OCI-LY7 (cell line): ENCODE results near the gene MCTP2. TPM values are rescaled to one million over a fixed set of nuclear protein-coding genes. Genes with fewer than 3 reads are reported as not detected.
A peak's percentile ranks its signal among the peaks of the same experiment; 100 is the strongest.

ENCODE experiments used
- BruUV-seq: library from RNA; stranded (reverse); fragments of 400-500 nt; replicated peaks from 2 replicates; lab custom pipeline; 2021; lab: Mats Ljungman, UMichigan
- CTCF ChIA-PET: fragments of 300-600 bp; sonication (Branson Sonifier 250); formaldehyde crosslinking; loops from one replicate; lab custom pipeline; 2022; ENCODE audit warnings: antibody characterized with exemption; ENCODE audit not compliant: unreplicated experiment; lab: Charles Lee
- POLR2A ChIA-PET: fragments of 300-600 bp; sonication (Branson Sonifier 250); formaldehyde crosslinking; loops from one replicate; lab custom pipeline; 2022; ENCODE audit warnings: antibody characterized with exemption; lab: Charles Lee
- DNase-seq: peaks from one replicate; pipeline ENCODE4 v3.0.0-alpha.2; 2015; ENCODE audit warnings: low spot score
- H2AFZ ChIP-seq: fragments of 200-600 bp; sonication (generic), shearing (Covaris generic); 2 replicates; pipeline ENCODE4 v1.6.1; 2014; ENCODE audit warnings: mild to moderate bottlenecking, antibody characterized with exemption, low read length, moderate library complexity
- H3K27ac ChIP-seq: fragments of 200-600 bp; sonication (generic); 2 replicates; pipeline ENCODE4 v1.5.1; 2014; ENCODE audit warnings: mixed run types, low read depth, mild to moderate bottlenecking, moderate library complexity, low read length, inconsistent platforms; ENCODE audit not compliant: poor library complexity, severe bottlenecking
- H3K36me3 ChIP-seq: fragments of 200-600 bp; sonication (generic); 2 replicates; pipeline ENCODE4 v1.6.1; 2014; ENCODE audit warnings: mild to moderate bottlenecking, antibody characterized with exemption, low read length, moderate library complexity, mixed read lengths; ENCODE audit not compliant: insufficient read depth
- H3K4me1 ChIP-seq: fragments of 200-600 bp; sonication (generic); 2 replicates; pipeline ENCODE4 v1.5.1; 2014; ENCODE audit warnings: mild to moderate bottlenecking, low read length; ENCODE audit not compliant: insufficient read depth, poor library complexity, severe bottlenecking
- H3K4me2 ChIP-seq: fragments of 200-600 bp; sonication (generic); 2 replicates; pipeline ENCODE4 v1.6.1; 2014; ENCODE audit warnings: mild to moderate bottlenecking, low read length
- H3K4me3 ChIP-seq: fragments of 200-600 bp; sonication (generic); 2 replicates; pipeline ENCODE4 v1.5.1; 2014; ENCODE audit warnings: mild to moderate bottlenecking, low read depth, low read length; ENCODE audit not compliant: poor library complexity, severe bottlenecking
- H3K79me2 ChIP-seq: fragments of 200-600 bp; sonication (generic); 2 replicates; pipeline ENCODE4 v1.6.1; 2016; ENCODE audit warnings: low read depth, mild to moderate bottlenecking, low read length, moderate library complexity, mixed read lengths; ENCODE audit not compliant: insufficient read depth
- H3K9me2 ChIP-seq: fragments of 200-600 bp; sonication (generic); 2 replicates; pipeline ENCODE4 v1.6.1; 2016; ENCODE audit warnings: mild to moderate bottlenecking, low read length, mixed read lengths; ENCODE audit not compliant: insufficient read depth
- H3K9me3 ChIP-seq: fragments of 200-600 bp; sonication (generic); 2 replicates; pipeline ENCODE4 v1.6.1; 2014; ENCODE audit warnings: mild to moderate bottlenecking, mixed run types, low read length, mixed read lengths
- H4K20me1 ChIP-seq: fragments of 200-600 bp; sonication (generic); 2 replicates; pipeline ENCODE4 v1.6.1; 2014; ENCODE audit warnings: mild to moderate bottlenecking, antibody characterized with exemption, low read length, moderate library complexity, mixed read lengths; ENCODE audit not compliant: insufficient read depth
- EZH2phosphoT487 ChIP-seq: fragments of 200-600 bp; sonication (generic); IDR thresholded peaks from 2 replicates; pipeline ENCODE4 v1.6.1; 2018; ENCODE audit warnings: low read depth, borderline replicate concordance, mild to moderate bottlenecking, mixed run types, antibody characterized with exemption, low read length, moderate library complexity, mixed read lengths
- intact Hi-C: fragments of 100-400 bp; cut with micrococcal nuclease; formaldehyde crosslinking; loops from one replicate; pipeline ENCODE4 v1.10.0; 2022; ENCODE audit not compliant: unreplicated experiment
- total RNA-seq, 2 experiments: library from RNA; depleted of rRNA in 1 of 2; stranded (reverse); fragments of >200 nt in 1 of 2; shearing (Covaris generic) in 1 of 2; gene quantifications; 2 replicates each; pipeline ENCODE4 v1.2.3, GENCODE V29; 2014 to 2022
- TF ChIP-seq, protein P1 (sequence below): fragments of 200-600 bp; sonication (generic); conservative IDR thresholded peaks from 2 replicates; pipeline ENCODE4 v1.5.1; 2014; ENCODE audit warnings: mild to moderate bottlenecking, antibody characterized with exemption, low read length, moderate library complexity, mixed read lengths

Gene MCTP2
- total RNA-seq, 2 experiments from 2014 or later = 73.2 to 90.6 TPM

DNA sequence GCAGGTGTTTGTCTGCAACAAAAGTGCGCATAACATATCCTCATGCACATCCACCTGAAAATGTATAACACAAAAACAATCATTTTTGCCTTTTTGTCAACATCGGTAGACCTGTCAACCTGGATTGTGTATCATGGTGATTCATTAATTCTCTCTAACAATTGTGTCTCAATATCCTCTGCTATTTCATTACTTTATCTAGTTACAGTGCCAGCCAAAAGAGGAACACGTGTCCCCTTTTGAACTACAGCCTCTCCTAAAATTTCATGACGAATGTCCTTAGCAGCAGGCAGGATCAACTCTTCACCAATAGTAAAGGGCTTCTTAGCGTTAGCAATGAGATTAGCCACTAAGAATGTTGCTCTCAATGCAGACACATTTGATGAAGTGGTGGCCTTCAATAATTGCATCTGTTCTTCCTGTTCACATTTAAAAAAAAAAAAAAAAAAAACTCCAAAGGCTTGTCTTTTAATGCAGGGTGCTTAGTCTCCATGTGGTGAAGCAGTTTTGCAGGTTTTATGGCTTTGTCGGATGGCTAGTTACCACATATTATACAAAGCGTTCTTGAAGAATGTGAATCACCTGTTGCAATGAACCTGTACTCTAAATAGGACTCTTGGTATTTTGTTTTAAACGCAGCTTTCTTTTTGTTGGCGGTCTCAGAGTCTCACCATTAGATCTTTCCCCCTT is 45.7 kb upstream of the MCTP2 start:
- no peaks in the 10 kb centered on the region for H4K20me1 ChIP-seq
- H2AFZ ChIP-seq = no peak overlapping the region
- ChIA-PET POLR2A (no interaction called here), CTCF (no interaction called here)
- H3K36me3 ChIP-seq = no peaks in the 10 kb centered on the region
- no peaks in the 10 kb centered on the region for H3K9me2 ChIP-seq
- intact Hi-C loops = no loop called here
- no peak for TF ChIP-seq EZH2phosphoT487
- TF ChIP-seq, protein P1, sequence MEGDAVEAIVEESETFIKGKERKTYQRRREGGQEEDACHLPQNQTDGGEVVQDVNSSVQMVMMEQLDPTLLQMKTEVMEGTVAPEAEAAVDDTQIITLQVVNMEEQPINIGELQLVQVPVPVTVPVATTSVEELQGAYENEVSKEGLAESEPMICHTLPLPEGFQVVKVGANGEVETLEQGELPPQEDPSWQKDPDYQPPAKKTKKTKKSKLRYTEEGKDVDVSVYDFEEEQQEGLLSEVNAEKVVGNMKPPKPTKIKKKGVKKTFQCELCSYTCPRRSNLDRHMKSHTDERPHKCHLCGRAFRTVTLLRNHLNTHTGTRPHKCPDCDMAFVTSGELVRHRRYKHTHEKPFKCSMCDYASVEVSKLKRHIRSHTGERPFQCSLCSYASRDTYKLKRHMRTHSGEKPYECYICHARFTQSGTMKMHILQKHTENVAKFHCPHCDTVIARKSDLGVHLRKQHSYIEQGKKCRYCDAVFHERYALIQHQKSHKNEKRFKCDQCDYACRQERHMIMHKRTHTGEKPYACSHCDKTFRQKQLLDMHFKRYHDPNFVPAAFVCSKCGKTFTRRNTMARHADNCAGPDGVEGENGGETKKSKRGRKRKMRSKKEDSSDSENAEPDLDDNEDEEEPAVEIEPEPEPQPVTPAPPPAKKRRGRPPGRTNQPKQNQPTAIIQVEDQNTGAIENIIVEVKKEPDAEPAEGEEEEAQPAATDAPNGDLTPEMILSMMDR = no peak
- H3K9me3 ChIP-seq = no peaks in the 10 kb centered on the region
- no peaks in the 10 kb centered on the region for H3K79me2 ChIP-seq
- no peaks in the 10 kb centered on the region for H3K4me1 ChIP-seq
- no peak overlapping the region for H3K27ac ChIP-seq
- no peak overlapping the region for H3K4me3 ChIP-seq
- DNase-seq = no peak
- no TSS peak for BruUV-seq
- H3K4me2 ChIP-seq = no peak overlapping the region

DNA sequence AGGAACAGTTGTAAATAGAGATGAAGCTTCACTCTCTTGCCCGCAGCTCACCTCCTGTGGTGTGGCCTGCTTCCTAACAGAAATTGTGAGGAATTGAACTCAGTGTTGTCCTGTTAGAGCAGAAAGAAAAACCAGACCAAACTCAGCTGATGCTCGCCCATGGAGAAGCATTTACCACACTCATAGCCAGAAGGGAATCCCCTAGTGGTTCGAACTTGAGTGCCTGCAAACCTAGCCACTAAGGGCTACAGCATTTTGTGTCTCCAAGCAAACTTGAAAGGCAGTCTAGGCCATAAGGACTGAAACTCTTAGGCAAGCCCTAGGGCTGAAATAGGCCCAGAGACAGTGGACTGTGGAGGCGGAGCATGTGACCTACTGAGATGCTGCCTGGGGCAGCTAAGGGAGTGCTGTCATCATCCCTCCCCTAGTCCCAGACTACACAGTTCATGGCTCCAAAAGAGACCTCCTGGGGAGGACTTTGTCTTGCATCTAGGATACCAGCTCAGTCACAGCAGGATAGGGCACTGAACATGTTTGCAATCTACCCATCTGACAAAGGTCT is 44.5 kb upstream of the MCTP2 start:
- H3K9me3 ChIP-seq = no peaks in the 10 kb centered on the region
- no TSS peak for BruUV-seq
- H3K4me2 ChIP-seq = no peak overlapping the region
- intact Hi-C loops = no loop called here
- H3K4me1 ChIP-seq = no peaks in the 10 kb centered on the region
- no peak overlapping the region for H3K27ac ChIP-seq
- no peaks in the 10 kb centered on the region for H3K9me2 ChIP-seq
- ChIA-PET POLR2A (no interaction called here), CTCF (no interaction called here)
- H2AFZ ChIP-seq = peak overlapping the region; percentile 40
- no peak overlapping the region for H3K4me3 ChIP-seq
- no peaks in the 10 kb centered on the region for H3K36me3 ChIP-seq
- no peak for DNase-seq
- H3K79me2 ChIP-seq = no peaks in the 10 kb centered on the region
- TF ChIP-seq, protein P1 = no peak
- TF ChIP-seq EZH2phosphoT487 = no peak
- H4K20me1 ChIP-seq = no peaks in the 10 kb centered on the region

DNA sequence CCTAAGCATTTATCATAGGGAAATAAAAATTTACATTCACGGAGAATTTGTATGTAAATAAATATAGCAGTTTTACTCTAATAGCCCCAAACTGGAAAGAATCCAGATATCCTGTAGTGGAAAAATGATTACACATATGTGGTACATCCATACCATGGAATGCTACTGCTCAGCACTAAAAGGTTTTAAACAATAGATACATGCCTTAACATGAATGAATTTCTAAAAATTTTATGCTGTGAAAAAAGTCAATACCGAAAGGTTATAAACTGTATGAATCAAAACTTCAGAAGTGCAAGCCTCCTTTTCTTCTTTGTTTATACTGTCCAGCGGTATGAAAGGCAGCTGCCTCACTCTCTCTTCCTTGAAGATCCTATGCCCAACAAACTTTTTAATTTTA is 37.5 kb upstream of the MCTP2 start:
- no TSS peak for BruUV-seq
- Histone ChIP-seq H3K4me2 (no peak overlapping the region), H3K27ac (no peak overlapping the region), H3K4me3 (no peak overlapping the region), H3K9me3 (no peaks in the 10 kb centered on the region), H4K20me1 (no peaks in the 10 kb centered on the region), H2AFZ (no peak overlapping the region), H3K4me1 (no peaks in the 10 kb centered on the region), H3K9me2 (no peaks in the 10 kb centered on the region), H3K79me2 (no peaks in the 10 kb centered on the region), H3K36me3 (no peaks in the 10 kb centered on the region)
- TF ChIP-seq EZH2phosphoT487 = no peak
- TF ChIP-seq, protein P1 = no peak
- CTCF ChIA-PET = no interaction called here
- no peak for DNase-seq
- POLR2A ChIA-PET = no interaction called here
- intact Hi-C loops = no loop called here
